HEK293 (cell line): ENCODE results near the gene SNTG2.

ENCODE experiments used
- CTCF ChIA-PET: fragments of 350-600 bp; formaldehyde crosslinking; extraction: SDS; loops from one replicate; lab custom pipeline; 2021; ENCODE audit warnings: antibody characterized with exemption; lab: Yijun Ruan, JAX
- POLR2A ChIA-PET: fragments of 300-600 bp; formaldehyde crosslinking; extraction: SDS; loops from one replicate; lab custom pipeline; 2020; ENCODE audit warnings: antibody characterized with exemption, inconsistent platforms; lab: Yijun Ruan, JAX
- H3K27ac ChIP-seq: fragments of 200-500 bp; sonication (Bioruptor generic); 2 replicates; pipeline ENCODE4 v1.5.1; 2014; ENCODE audit warnings: low read depth, low read length, control low read depth, inconsistent platforms; ENCODE audit errors: extremely low read depth
- H3K36me3 ChIP-seq, 2 experiments: fragments of 200-500 bp in 1 of 2; sonication (Bioruptor generic) in 1 of 2; 1 replicate in 1 of 2; 2 replicates in 1 of 2; pipeline ENCODE4 v1.5.1; 2014 to 2017; ENCODE audit warnings: inconsistent platforms in 2 of 2, low read length in 2 of 2; ENCODE audit not compliant: control insufficient read depth in 2 of 2, insufficient read depth in 1 of 2
- H3K4me1 ChIP-seq: fragments of 200-500 bp; sonication (Bioruptor generic); 2 replicates; pipeline ENCODE4 v1.5.1; 2014; ENCODE audit warnings: mild to moderate bottlenecking, low read length, inconsistent platforms; ENCODE audit not compliant: control insufficient read depth, insufficient read depth
- H3K4me3 ChIP-seq: 2 replicates; pipeline ENCODE4 v1.5.1; 2011; ENCODE audit warnings: low read depth, mild to moderate bottlenecking, control low read depth, low read length, moderate library complexity
- H3K9me3 ChIP-seq: fragments of 200-500 bp; sonication (Bioruptor generic); 2 replicates; pipeline ENCODE4 v1.5.1; 2014; ENCODE audit warnings: low read depth, low read length, inconsistent platforms; ENCODE audit not compliant: control insufficient read depth, insufficient read depth
- PRDM2 ChIP-seq: fragments of 450-650 bp; formaldehyde crosslinking; IDR thresholded peaks from 2 replicates; pipeline ENCODE4 v1.5.1; 2016; ENCODE audit warnings: missing biosample characterization, missing genetic modification characterization, borderline replicate concordance
- TSHZ1 ChIP-seq: fragments of 450-650 bp; formaldehyde crosslinking; IDR thresholded peaks from 2 replicates; pipeline ENCODE4 v1.5.1; 2016; ENCODE audit warnings: missing biosample characterization, missing genetic modification characterization, borderline replicate concordance
- ZBTB26 ChIP-seq: fragments of 450-650 bp; formaldehyde crosslinking; optimal IDR thresholded peaks from 2 replicates; pipeline ENCODE3; 2016; ENCODE audit warnings: missing biosample characterization, mild to moderate bottlenecking, missing genetic modification characterization
- ZEB2 ChIP-seq: fragments of 450-650 bp; formaldehyde crosslinking; IDR thresholded peaks from 2 replicates; pipeline ENCODE4 v1.5.1; 2016; ENCODE audit warnings: missing biosample characterization, missing genetic modification characterization
- ZFHX2 ChIP-seq: fragments of 450-650 bp; formaldehyde crosslinking; conservative IDR thresholded peaks from 2 replicates; pipeline ENCODE4 v1.5.1; 2016; ENCODE audit warnings: missing biosample characterization, missing genetic modification characterization
- ZNF10 ChIP-seq: fragments of 450-650 bp; formaldehyde crosslinking; IDR thresholded peaks from 2 replicates; pipeline ENCODE4 v1.5.1; 2017; ENCODE audit warnings: missing biosample characterization, missing genetic modification characterization
- ZNF121 ChIP-seq: fragments of 450-650 bp; formaldehyde crosslinking; IDR thresholded peaks from 2 replicates; pipeline ENCODE4 v1.5.1; 2016; ENCODE audit warnings: missing biosample characterization, missing genetic modification characterization
- ZNF132 ChIP-seq: fragments of 450-650 bp; formaldehyde crosslinking; IDR thresholded peaks from 2 replicates; pipeline ENCODE4 v1.5.1; 2017; ENCODE audit warnings: missing biosample characterization, missing genetic modification characterization, borderline replicate concordance
- ZNF184 ChIP-seq: fragments of 450-650 bp; IDR thresholded peaks from 2 replicates; pipeline ENCODE4 v1.5.1; 2018; ENCODE audit warnings: missing biosample characterization, mild to moderate bottlenecking, missing genetic modification characterization
- ZNF24 ChIP-seq: fragments of 450-650 bp; formaldehyde crosslinking; IDR thresholded peaks from 2 replicates; pipeline ENCODE4 v1.5.1; 2016; ENCODE audit warnings: missing biosample characterization, missing genetic modification characterization
- ZNF324 ChIP-seq: fragments of 450-650 bp; formaldehyde crosslinking; IDR thresholded peaks from 2 replicates; pipeline ENCODE4 v1.5.1; 2016; ENCODE audit warnings: missing biosample characterization, missing genetic modification characterization
- ZNF350 ChIP-seq: fragments of 450-650 bp; formaldehyde crosslinking; IDR thresholded peaks from 2 replicates; pipeline ENCODE4 v1.5.0; 2017; ENCODE audit warnings: missing biosample characterization, mild to moderate bottlenecking, missing genetic modification characterization
- ZNF354C ChIP-seq: fragments of 450-650 bp; formaldehyde crosslinking; IDR thresholded peaks from 2 replicates; pipeline ENCODE4 v1.5.1; 2016; ENCODE audit warnings: missing biosample characterization, missing genetic modification characterization, low read depth, borderline replicate concordance
- ZNF37A ChIP-seq: fragments of 450-650 bp; IDR thresholded peaks from 2 replicates; pipeline ENCODE4 v1.5.1; 2018; ENCODE audit warnings: missing biosample characterization, missing genetic modification characterization
- ZNF571 ChIP-seq: fragments of 450-650 bp; formaldehyde crosslinking; IDR thresholded peaks from 2 replicates; pipeline ENCODE4 v1.5.0; 2017; ENCODE audit warnings: missing biosample characterization, missing genetic modification characterization
- ZNF626 ChIP-seq: fragments of 450-650 bp; sonication (Bioruptor Pico); formaldehyde crosslinking; IDR thresholded peaks from 2 replicates; pipeline ENCODE4 v1.5.1; 2018; ENCODE audit warnings: missing biosample characterization, missing genetic modification characterization, inconsistent platforms
- ZNF677 ChIP-seq: fragments of 450-650 bp; IDR thresholded peaks from 2 replicates; pipeline ENCODE4 v1.5.0; 2018; ENCODE audit warnings: missing biosample characterization, mild to moderate bottlenecking, missing genetic modification characterization, moderate library complexity
- ZNF768 ChIP-seq: fragments of 450-650 bp; formaldehyde crosslinking; IDR thresholded peaks from 2 replicates; pipeline ENCODE4 v1.5.1; 2018; ENCODE audit warnings: missing biosample characterization, mild to moderate bottlenecking, missing genetic modification characterization
- ZNF785 ChIP-seq: fragments of 450-650 bp; formaldehyde crosslinking; IDR thresholded peaks from 2 replicates; pipeline ENCODE4 v1.5.1; 2016; ENCODE audit warnings: missing biosample characterization, missing genetic modification characterization
- ZNF837 ChIP-seq: fragments of 450-650 bp; formaldehyde crosslinking; IDR thresholded peaks from 2 replicates; pipeline ENCODE4 v1.5.1; 2016; ENCODE audit warnings: missing biosample characterization, missing genetic modification characterization
- ZNF843 ChIP-seq: fragments of 450-650 bp; formaldehyde crosslinking; IDR thresholded peaks from 2 replicates; pipeline ENCODE4 v1.5.1; 2016; ENCODE audit warnings: missing biosample characterization, missing genetic modification characterization
- ZSCAN30 ChIP-seq: fragments of 450-650 bp; IDR thresholded peaks from 2 replicates; pipeline ENCODE4 v1.5.1; 2018; ENCODE audit warnings: missing biosample characterization, mild to moderate bottlenecking, missing genetic modification characterization, moderate library complexity
- ZSCAN4 ChIP-seq: fragments of 450-650 bp; formaldehyde crosslinking; IDR thresholded peaks from 2 replicates; pipeline ENCODE4 v1.5.1; 2017; ENCODE audit warnings: missing biosample characterization, missing genetic modification characterization

SNTG2 gene

GRCh38 chr2:1129982-1130381 lies 179.3 kb downstream of the SNTG2 start:
- TF ChIP-seq ZNF324 = no peak
- TF ChIP-seq ZNF121 (tag by site-specific recombination) = no peak
- no peak for TF ChIP-seq ZFHX2 (tag by site-specific recombination)
- TF ChIP-seq ZNF785 (tag by site-specific recombination) = no peak
- no peak for TF ChIP-seq ZNF843 (tag by site-specific recombination)
- TF ChIP-seq ZNF132 (tag by site-specific recombination) = no peak
- no peak for TF ChIP-seq ZEB2 (tag by site-specific recombination)
- TF ChIP-seq ZNF350 = no peak
- no peak for TF ChIP-seq ZNF571
- no peak for TF ChIP-seq ZSCAN4 (tag by site-specific recombination)
- H3K4me3 ChIP-seq = no peak overlapping the region
- H3K4me1 ChIP-seq = no peaks in the 10 kb centered on the region
- CTCF ChIA-PET = no interaction called here
- no peak overlapping the region for H3K27ac ChIP-seq
- POLR2A ChIA-PET = no interaction called here
- H3K9me3 ChIP-seq = no peaks in the 10 kb centered on the region
- H3K36me3 ChIP-seq = no peaks in the 10 kb centered on the region

- Histone ChIP-seq H3K4me3 (no peak overlapping the region), H3K4me1 (no peaks in the 10 kb centered on the region), H3K9me3 (no peaks in the 10 kb centered on the region), H3K27ac (no peak overlapping the region), H3K36me3 (no peaks in the 10 kb centered on the region)
- CTCF ChIA-PET = interaction anchor here (0.7 kb wide), 1 partner anchor 11 kb away, joined by 3 read pairs; no protein-coding TSS in a partner anchor
- POLR2A ChIA-PET = no interaction called here
- TF ChIP-seq ZNF24 (no peak), ZNF768 (no peak), ZNF10 (tag by site-specific recombination) (no peak), ZNF626 (tag by site-specific recombination) (no peak), ZNF37A (tag by site-specific recombination) (no peak), ZFHX2 (tag by site-specific recombination) (no peak), ZNF354C (tag by site-specific recombination) (no peak), ZNF571 (no peak), ZBTB26 (no peak), TSHZ1 (no peak), ZNF677 (tag by site-specific recombination) (no peak), ZNF184 (no peak), ZSCAN30 (tag by site-specific recombination) (no peak), PRDM2 (tag by site-specific recombination) (no peak), ZNF837 (no peak)
These were observed 180.3 kb downstream of the SNTG2 start for GRCh38 chr2:1130922-1131321.
